Fibroblast of lung (primary cell): Measurements from ENCODE around the gene CTNNAL1. TPM values are rescaled to one million over a fixed set of nuclear protein-coding genes. Genes with fewer than 3 reads are reported as not detected.
A peak's percentile ranks its signal among the peaks of the same experiment; 100 is the strongest.

Experiments
- DNase-seq, 2 donors: peaks; one replicate each; pipeline versions ENCODE4 v3.0.0 to v3.0.0-alpha.2; 2010; ENCODE audit warnings: low read depth in 2 of 2
- H2AFZ ChIP-seq: 2 replicates; pipeline ENCODE4 v1.5.1; 2012; ENCODE audit warnings: low read length, control low read depth, inconsistent platforms
- H3K27ac ChIP-seq: 2 replicates; pipeline ENCODE4 v1.5.1; 2011; ENCODE audit warnings: low read length, control low read depth; ENCODE audit not compliant: insufficient read depth
- H3K27me3 ChIP-seq: 2 replicates; pipeline ENCODE4 v1.5.1; 2011; ENCODE audit warnings: mild to moderate bottlenecking, low read length; ENCODE audit not compliant: control insufficient read depth, insufficient read depth
- H3K36me3 ChIP-seq: 2 replicates; pipeline ENCODE4 v1.5.1; 2011; ENCODE audit warnings: low read length; ENCODE audit not compliant: control insufficient read depth, insufficient read depth
- H3K4me1 ChIP-seq: 2 replicates; pipeline ENCODE4 v1.5.1; 2011; ENCODE audit warnings: low read length; ENCODE audit not compliant: control insufficient read depth, insufficient read depth; ENCODE audit errors: extremely low read depth
- H3K4me2 ChIP-seq: 2 replicates; pipeline ENCODE4 v1.5.1; 2011; ENCODE audit warnings: low read length, control low read depth; ENCODE audit not compliant: insufficient read depth; ENCODE audit errors: extremely low read depth
- H3K4me3 ChIP-seq, 4 experiments: fragments of 200-600 bp in 1 of 4; sonication (generic) in 1 of 4; replicated peaks in 1 of 4; 2 replicates each; pipeline ENCODE4 v1.5.1; 2011 to 2016; ENCODE audit warnings: low read length in 4 of 4, low read depth in 3 of 4, mild to moderate bottlenecking in 3 of 4, control low read depth in 2 of 4, inconsistent platforms in 1 of 4, mixed read lengths in 1 of 4; ENCODE audit not compliant: insufficient read depth in 1 of 4; ENCODE audit errors: control extremely low read depth in 1 of 4
- H3K79me2 ChIP-seq: 2 replicates; pipeline ENCODE4 v1.5.1; 2012; ENCODE audit warnings: mild to moderate bottlenecking, low read length, inconsistent platforms; ENCODE audit not compliant: control insufficient read depth, insufficient read depth
- H3K9ac ChIP-seq: 2 replicates; pipeline ENCODE4 v1.5.1; 2011; ENCODE audit warnings: mild to moderate bottlenecking, low read length, control low read depth; ENCODE audit not compliant: insufficient read depth
- H3K9me3 ChIP-seq: 2 replicates; pipeline ENCODE4 v1.5.1; 2012; ENCODE audit warnings: low read depth, low read length; ENCODE audit not compliant: control insufficient read depth, insufficient read depth
- H4K20me1 ChIP-seq: 2 replicates; pipeline ENCODE4 v1.5.1; 2011; ENCODE audit warnings: low read length; ENCODE audit not compliant: control insufficient read depth, insufficient read depth; ENCODE audit errors: extremely low read depth
- CTCF ChIP-seq, 2 donors: IDR thresholded peaks in 1 of 2; conservative IDR thresholded peaks in 1 of 2; 1 replicate in 1 of 2; 2 replicates in 1 of 2; pipeline ENCODE4 v1.5.1; 2011 to 2012; ENCODE audit warnings: low read length in 2 of 2, control low read depth in 1 of 2, inconsistent platforms in 1 of 2, low read depth in 1 of 2, mild to moderate bottlenecking in 1 of 2
- EZH2 ChIP-seq: IDR thresholded peaks from 2 replicates; pipeline ENCODE4 v1.5.1; 2012; ENCODE audit warnings: low read length, control low read depth, mild to moderate bottlenecking; ENCODE audit errors: missing control alignments
- polyA plus RNA-seq, 2 donors: library from polyadenylated mRNA; depleted of rRNA in 1 of 2; stranded (reverse) in 1 of 2; unstranded in 1 of 2; fragments of >200 nt; gene quantifications; 2 replicates each; pipeline ENCODE4 v1.2.1, GENCODE V29; 2011 to 2012; ENCODE audit warnings: missing spikeins in 1 of 2
- total RNA-seq: library from RNA; depleted of rRNA; stranded (reverse); fragments of >200 nt; gene quantifications from 2 replicates; pipeline ENCODE4 v1.2.1, GENCODE V29; 2014

CTNNAL1 gene
- total and polyA plus RNA-seq, 2 donors (not counting 1 experiment from before 2014, with no cell fraction given): 68.4 to 95.2 TPM

GRCh38 chr9:109027176-109027575 is 13.9 kb upstream of the CTNNAL1 start:
- H3K9me3 ChIP-seq: no peaks in the 10 kb centered on the region
- H3K27me3 ChIP-seq: no peaks in the 10 kb centered on the region
- H3K4me1 ChIP-seq: no peaks in the 10 kb centered on the region
- TF ChIP-seq CTCF (conservative IDR thresholded peaks at IDR 0.05 in 1 of 2, IDR thresholded peaks at IDR 0.05 in 1 of 2; ENCODE audit: low read depth in 1 of 2, low read length in 2 of 2): no peak
- no peak for TF ChIP-seq EZH2
- H3K36me3 ChIP-seq: no peaks in the 10 kb centered on the region
- H3K4me3 ChIP-seq: no peak overlapping the region
- peak; percentile 33 to 35 for DNase-seq
- no peaks in the 10 kb centered on the region for H3K79me2 ChIP-seq
- no peak overlapping the region for H3K27ac ChIP-seq
- no peak overlapping the region for H3K4me2 ChIP-seq
- no peak overlapping the region for H2AFZ ChIP-seq
- H4K20me1 ChIP-seq: no peaks in the 10 kb centered on the region
- H3K9ac ChIP-seq: no peak overlapping the region

GRCh38 chr9:109026306-109026705 is 13.0 kb upstream of the CTNNAL1 start:
- Histone ChIP-seq H3K9ac (no peak overlapping the region), H3K4me3 (no peak overlapping the region), H3K9me3 (no peaks in the 10 kb centered on the region), H4K20me1 (no peaks in the 10 kb centered on the region), H3K4me1 (no peaks in the 10 kb centered on the region), H3K36me3 (no peaks in the 10 kb centered on the region), H3K27me3 (no peaks in the 10 kb centered on the region), H3K4me2 (no peak overlapping the region), H2AFZ (no peak overlapping the region), H3K79me2 (no peaks in the 10 kb centered on the region), H3K27ac (no peak overlapping the region)
- TF ChIP-seq EZH2: no peak
- TF ChIP-seq CTCF (conservative IDR thresholded peaks at IDR 0.05 in 1 of 2, IDR thresholded peaks at IDR 0.05 in 1 of 2; ENCODE audit: low read depth in 1 of 2, low read length in 2 of 2): no peak
- no peak for DNase-seq

- TF ChIP-seq CTCF (conservative IDR thresholded peaks at IDR 0.05 in 1 of 2, IDR thresholded peaks at IDR 0.05 in 1 of 2; ENCODE audit: low read depth in 1 of 2, low read length in 2 of 2): no peak
- no peak for TF ChIP-seq EZH2
- H3K79me2 ChIP-seq: no peaks in the 10 kb centered on the region
- no peak for DNase-seq
- H3K4me2 ChIP-seq: no peak overlapping the region
- no peak overlapping the region for H3K9ac ChIP-seq
- no peak overlapping the region for H3K27ac ChIP-seq
- H3K9me3 ChIP-seq: no peaks in the 10 kb centered on the region
- H3K4me3 ChIP-seq: no peak overlapping the region
- H3K36me3 ChIP-seq: no peaks in the 10 kb centered on the region
- no peak overlapping the region for H2AFZ ChIP-seq
- no peaks in the 10 kb centered on the region for H3K4me1 ChIP-seq
- no peaks in the 10 kb centered on the region for H3K27me3 ChIP-seq
- H4K20me1 ChIP-seq: no peaks in the 10 kb centered on the region
Observed at GRCh38 chr9:109022873-109023272, 9.6 kb upstream of the CTNNAL1 start.
